Activated T-helper 2 cell treated with anti-CD3 and anti-CD28 coated beads, Interferon-gamma antibody, Interleukin-2, Interleukin-4, amounts not matched to agents 10 μg/mL and 5 μg/mL and 100 μg/mL, durations not matched to agents 14 hours and 24 hours and 36 hours (primary cell): ENCODE measurements around the gene FLRT2. TPM values are rescaled to one million over a fixed set of nuclear protein-coding genes. Genes with fewer than 3 reads are reported as not detected.

Source experiments
- DNase-seq: peaks from one replicate; pipeline ENCODE4 v3.0.0; 2021; ENCODE audit warnings: low spot score
- H3K27ac Mint-ChIP-seq: one replicate; pipeline ENCODE4 v1.8.0; 2021; ENCODE audit warnings: mixed read lengths
- H3K27me3 Mint-ChIP-seq: one replicate; pipeline ENCODE4 v1.8.0; 2021; ENCODE audit warnings: low read depth, mixed read lengths
- H3K36me3 Mint-ChIP-seq: one replicate; pipeline ENCODE4 v1.8.0; 2021; ENCODE audit warnings: low read depth, mixed read lengths
- H3K4me1 Mint-ChIP-seq: one replicate; pipeline ENCODE4 v1.8.0; 2021; ENCODE audit warnings: low read depth, mixed read lengths
- H3K4me3 Mint-ChIP-seq: one replicate; pipeline ENCODE4 v1.8.0; 2021; ENCODE audit warnings: low read depth, mild to moderate bottlenecking, moderate library complexity, mixed read lengths
- H3K9me3 Mint-ChIP-seq: one replicate; pipeline ENCODE4 v1.8.0; 2021; ENCODE audit warnings: mixed read lengths
- intact Hi-C: fragments of 100-400 bp; cut with micrococcal nuclease; formaldehyde crosslinking; loops from one replicate; pipeline ENCODE4 v1.15.1; 2023
- total RNA-seq: library from RNA; stranded (reverse); gene quantifications from 2 replicates; pipeline ENCODE4 v1.2.3, GENCODE V29; 2022

Gene FLRT2
- total RNA-seq, 1 donor from 2014 or later = not detected

DNA sequence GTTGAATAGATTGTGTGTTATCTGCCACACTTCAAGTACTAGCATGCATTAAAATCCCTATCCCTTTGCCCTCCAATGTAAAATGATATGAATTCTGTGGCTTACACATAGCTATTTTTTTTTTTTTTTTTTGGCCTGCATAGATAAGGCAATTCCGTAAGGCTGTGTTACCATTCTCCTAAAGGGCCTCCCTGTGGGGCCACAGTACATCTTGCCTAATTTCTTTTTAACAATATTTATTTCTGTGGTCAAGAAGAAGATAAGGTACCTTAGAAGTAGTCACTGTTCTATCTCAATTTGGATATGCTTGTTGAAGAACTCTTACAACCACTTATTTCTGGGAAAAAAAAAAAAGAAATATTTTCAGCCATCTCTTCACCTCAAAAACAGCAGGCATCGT is 19.8 kb downstream of the FLRT2 start:
- H3K4me3 Mint-ChIP-seq = no peak overlapping the region
- intact Hi-C loops = no loop called here

DNA sequence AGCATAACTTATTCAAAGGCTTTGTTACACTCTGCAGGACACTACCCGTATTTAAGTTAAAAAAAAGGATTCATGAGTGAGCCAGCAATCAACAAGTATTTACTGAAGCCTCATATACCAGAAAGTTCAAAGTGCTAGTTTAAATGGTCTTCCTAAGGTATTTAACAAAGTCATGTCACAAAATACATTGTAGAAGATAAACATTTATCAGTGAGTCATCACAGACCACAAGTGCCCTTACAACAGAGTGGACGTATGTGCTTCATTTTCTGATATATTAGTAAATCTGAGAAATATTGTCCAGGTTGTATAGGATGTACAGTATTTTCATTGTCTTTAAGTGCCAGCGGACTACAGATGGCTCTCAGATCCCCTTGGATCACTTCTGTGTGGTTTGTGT is 24.2 kb downstream of the FLRT2 start:
- no peak for DNase-seq
- H3K9me3 Mint-ChIP-seq = no peaks in the 10 kb centered on the region
- no peak overlapping the region for H3K4me3 Mint-ChIP-seq
- intact Hi-C loops = no loop called here
- H3K27ac Mint-ChIP-seq = no peak overlapping the region
- H3K27me3 Mint-ChIP-seq = no peaks in the 10 kb centered on the region
- H3K4me1 Mint-ChIP-seq = no peaks in the 10 kb centered on the region
- no peaks in the 10 kb centered on the region for H3K36me3 Mint-ChIP-seq

More for the DNA sequence above, 19.8 kb downstream of the FLRT2 start:
- Mint-ChIP-seq H3K27me3 (no peaks in the 10 kb centered on the region), H3K9me3 (no peaks in the 10 kb centered on the region), H3K27ac (no peak overlapping the region), H3K36me3 (no peaks in the 10 kb centered on the region), H3K4me1 (no peaks in the 10 kb centered on the region)
- no peak for DNase-seq

DNA sequence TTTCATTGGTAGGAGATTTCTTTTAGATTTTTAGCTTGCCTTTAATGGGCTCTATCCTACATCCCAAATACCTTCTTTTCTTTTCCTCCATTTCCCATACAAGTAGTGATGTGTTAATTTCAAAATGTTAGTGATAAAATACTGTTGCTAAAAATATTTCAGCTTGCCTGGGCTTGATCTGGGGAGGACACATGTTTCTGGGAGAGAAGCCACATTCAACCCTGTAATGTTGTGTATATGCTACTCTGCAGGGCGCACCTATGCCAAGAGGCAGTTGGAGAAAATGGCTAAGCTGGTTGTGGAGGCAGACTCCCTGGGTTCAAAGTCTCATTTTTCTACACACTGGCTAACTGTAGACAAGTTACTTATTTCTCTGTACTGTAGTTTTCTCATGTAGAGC is 26.3 kb downstream of the FLRT2 start:
- no peaks in the 10 kb centered on the region for H3K36me3 Mint-ChIP-seq
- no peaks in the 10 kb centered on the region for H3K4me1 Mint-ChIP-seq
- H3K27me3 Mint-ChIP-seq = no peaks in the 10 kb centered on the region
- intact Hi-C loops = no loop called here
- no peaks in the 10 kb centered on the region for H3K9me3 Mint-ChIP-seq
- H3K4me3 Mint-ChIP-seq = no peak overlapping the region
- no peak overlapping the region for H3K27ac Mint-ChIP-seq
- DNase-seq = no peak

DNA sequence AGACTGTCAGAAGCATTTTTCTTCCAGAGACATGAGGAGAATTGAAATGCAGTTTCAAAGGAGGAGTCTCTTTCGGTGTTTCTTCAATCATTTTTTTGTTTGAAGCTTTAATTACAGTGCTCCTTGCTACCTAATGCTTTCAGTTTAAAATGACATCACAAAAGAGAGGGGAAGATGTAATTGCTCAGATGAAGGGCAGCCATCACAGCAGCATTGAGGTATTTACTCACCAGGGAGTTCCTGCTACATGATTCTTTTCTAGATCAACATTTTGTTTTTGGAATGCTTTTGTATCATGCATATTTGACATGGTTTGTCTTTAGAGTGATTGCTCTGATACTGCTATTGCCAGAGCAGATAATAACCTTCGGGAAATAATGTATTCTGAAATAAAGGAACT is 28.6 kb downstream of the FLRT2 start:
- intact Hi-C loops = no loop called here

GRCh38 chr14:85562630-85563029 is 32.7 kb downstream of the FLRT2 start:
- Mint-ChIP-seq H3K27ac (no peak overlapping the region), H3K4me1 (no peaks in the 10 kb centered on the region)

More for the DNA sequence above, 28.6 kb downstream of the FLRT2 start:
- Mint-ChIP-seq H3K27me3 (no peaks in the 10 kb centered on the region), H3K4me1 (no peaks in the 10 kb centered on the region), H3K9me3 (no peaks in the 10 kb centered on the region), H3K4me3 (no peak overlapping the region), H3K36me3 (no peaks in the 10 kb centered on the region), H3K27ac (no peak overlapping the region)
- no peak for DNase-seq

GRCh38 chr14:85564841-85565527 is 35.0 kb downstream of the FLRT2 start:
- Mint-ChIP-seq H3K9me3 (no peaks in the 10 kb centered on the region), H3K27me3 (no peaks in the 10 kb centered on the region), H3K4me3 (no peak overlapping the region), H3K27ac (no peak overlapping the region), H3K36me3 (no peaks in the 10 kb centered on the region), H3K4me1 (no peaks in the 10 kb centered on the region)
- intact Hi-C loops = no loop called here
- DNase-seq = no peak

More at GRCh38 chr14:85562630-85563029, 32.7 kb downstream of the FLRT2 start:
- no peak overlapping the region for H3K4me3 Mint-ChIP-seq
- no peak for DNase-seq
- H3K9me3 Mint-ChIP-seq = no peaks in the 10 kb centered on the region
- intact Hi-C loops = no loop called here
- H3K27me3 Mint-ChIP-seq = no peaks in the 10 kb centered on the region
- no peaks in the 10 kb centered on the region for H3K36me3 Mint-ChIP-seq

DNA sequence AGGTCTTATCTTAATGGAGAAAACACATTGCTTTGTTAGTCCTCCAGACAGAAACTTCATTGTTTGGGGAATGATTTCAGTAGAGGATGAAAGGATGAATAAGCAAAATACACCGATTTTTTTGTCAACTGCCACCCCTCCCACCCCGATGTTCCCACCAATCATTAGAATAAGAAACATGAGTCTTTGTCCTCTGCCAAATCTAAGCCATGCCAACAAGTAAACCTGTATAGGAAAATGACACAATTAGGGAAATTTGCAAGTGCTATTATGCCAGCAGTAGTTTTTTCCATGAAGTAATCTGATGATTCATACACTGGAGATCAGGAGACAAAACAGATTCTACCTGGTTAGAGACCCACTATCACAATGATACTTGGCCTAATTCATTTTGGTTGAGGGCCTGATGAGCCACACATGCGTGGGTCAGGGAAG is 35.9 kb downstream of the FLRT2 start:
- H3K36me3 Mint-ChIP-seq = no peaks in the 10 kb centered on the region
- intact Hi-C loops = no loop called here
- H3K4me3 Mint-ChIP-seq = no peak overlapping the region

DNA sequence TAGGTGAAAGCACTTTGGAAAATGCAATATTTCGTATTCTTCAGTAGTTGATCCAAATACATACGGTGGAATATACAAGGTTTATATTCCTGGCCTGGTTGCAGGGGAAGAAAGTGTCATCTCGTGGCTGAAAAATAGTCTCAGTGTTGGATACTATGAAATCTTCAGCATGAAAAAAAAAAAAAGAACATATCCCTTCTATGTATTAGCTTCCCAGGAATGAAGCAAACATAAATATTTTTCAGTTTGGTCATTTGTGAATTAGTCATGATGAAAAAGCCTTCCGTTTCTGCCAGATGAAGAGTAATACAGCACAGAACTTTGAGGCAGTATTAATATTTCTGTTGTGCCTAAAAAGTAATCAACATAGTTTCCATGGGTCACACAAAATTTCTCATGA is 36.7 kb downstream of the FLRT2 start:
- DNase-seq = no peak
- no peaks in the 10 kb centered on the region for H3K36me3 Mint-ChIP-seq
- intact Hi-C loops = no loop called here
- no peak overlapping the region for H3K4me3 Mint-ChIP-seq
- H3K4me1 Mint-ChIP-seq = no peaks in the 10 kb centered on the region
- no peaks in the 10 kb centered on the region for H3K27me3 Mint-ChIP-seq
- no peaks in the 10 kb centered on the region for H3K9me3 Mint-ChIP-seq
- no peak overlapping the region for H3K27ac Mint-ChIP-seq

More for the DNA sequence above, 35.9 kb downstream of the FLRT2 start:
- Mint-ChIP-seq H3K9me3 (no peaks in the 10 kb centered on the region), H3K4me1 (no peaks in the 10 kb centered on the region), H3K27ac (no peak overlapping the region), H3K27me3 (no peaks in the 10 kb centered on the region)
- no peak for DNase-seq

GRCh38 chr14:85572011-85572410 is 42.1 kb downstream of the FLRT2 start:
- Mint-ChIP-seq H3K9me3 (no peaks in the 10 kb centered on the region), H3K36me3 (no peaks in the 10 kb centered on the region), H3K4me3 (no peak overlapping the region), H3K4me1 (no peaks in the 10 kb centered on the region), H3K27ac (no peak overlapping the region), H3K27me3 (no peaks in the 10 kb centered on the region)
- intact Hi-C loops = no loop called here
- no peak for DNase-seq

DNA sequence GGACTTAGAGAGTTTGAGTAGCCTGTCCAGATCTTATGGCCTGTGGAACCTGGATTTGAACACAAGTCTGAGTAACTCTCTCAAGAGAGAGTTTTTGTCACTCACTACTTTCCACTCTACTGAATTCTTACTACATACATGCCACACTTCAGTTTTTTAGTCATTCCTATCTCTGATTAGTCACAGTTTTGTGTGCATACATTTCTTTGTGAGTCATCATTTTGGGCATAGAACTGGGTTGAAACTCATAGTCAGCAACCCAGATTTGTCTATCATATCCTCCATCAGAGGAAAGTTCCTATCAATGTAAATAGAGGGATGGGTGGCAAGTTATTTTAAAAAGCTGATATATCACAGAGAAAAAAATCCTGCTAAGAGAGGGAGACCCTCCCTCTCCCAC is 42.9 kb downstream of the FLRT2 start:
- Mint-ChIP-seq H3K27ac (no peak overlapping the region), H3K9me3 (no peaks in the 10 kb centered on the region), H3K4me3 (no peak overlapping the region), H3K36me3 (no peaks in the 10 kb centered on the region), H3K4me1 (no peaks in the 10 kb centered on the region), H3K27me3 (no peaks in the 10 kb centered on the region)
- intact Hi-C loops = no loop called here
- DNase-seq = no peak

- intact Hi-C loops = no loop called here
- no peaks in the 10 kb centered on the region for H3K9me3 Mint-ChIP-seq
- DNase-seq = no peak
Observed at GRCh38 chr14:85573406-85573805, 43.5 kb downstream of the FLRT2 start.

DNA sequence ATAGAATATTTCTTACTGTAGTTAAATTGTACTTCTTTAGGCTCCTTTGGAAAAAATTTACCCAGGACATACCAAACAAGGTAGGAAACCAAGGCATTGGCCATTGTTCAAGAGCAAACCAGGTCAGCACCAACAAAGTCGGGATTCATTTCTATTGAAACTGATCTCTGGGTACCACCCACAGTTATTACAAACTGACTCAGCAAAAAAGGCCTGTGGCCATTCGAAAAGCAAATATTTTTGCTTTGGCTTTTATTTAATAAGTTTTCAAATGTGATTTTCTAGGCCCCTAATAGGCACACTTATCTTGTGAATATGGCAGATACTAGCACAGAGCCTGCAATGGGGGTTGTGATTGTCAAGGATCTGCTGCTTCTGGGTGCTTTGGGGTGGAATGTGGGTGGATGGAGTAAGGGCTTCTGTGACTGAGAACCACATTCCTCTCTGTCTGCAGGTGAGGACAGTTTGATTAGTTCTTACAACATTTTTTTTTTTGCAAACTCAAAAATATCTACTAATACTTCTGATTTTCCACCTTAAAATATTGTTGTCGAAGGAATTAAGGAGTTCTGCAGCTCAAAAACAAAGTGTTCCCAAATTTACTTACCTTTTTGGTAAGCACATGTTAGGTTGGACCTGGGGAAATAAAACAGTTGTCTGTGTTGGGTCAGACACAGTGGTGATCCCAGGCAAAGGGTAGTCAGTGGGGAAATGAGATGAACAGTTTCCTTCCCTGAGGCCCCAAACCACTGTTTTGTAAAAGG is 45.1 kb downstream of the FLRT2 start:
- H3K27me3 Mint-ChIP-seq = no peaks in the 10 kb centered on the region
- no peak overlapping the region for H3K27ac Mint-ChIP-seq
- H3K4me1 Mint-ChIP-seq = no peaks in the 10 kb centered on the region
- no peak for DNase-seq
- no peaks in the 10 kb centered on the region for H3K36me3 Mint-ChIP-seq
- intact Hi-C loops = no loop called here
- no peaks in the 10 kb centered on the region for H3K9me3 Mint-ChIP-seq
- no peak overlapping the region for H3K4me3 Mint-ChIP-seq

More at GRCh38 chr14:85573406-85573805, 43.5 kb downstream of the FLRT2 start:
- Mint-ChIP-seq H3K27ac (no peak overlapping the region), H3K36me3 (no peaks in the 10 kb centered on the region), H3K27me3 (no peaks in the 10 kb centered on the region), H3K4me3 (no peak overlapping the region), H3K4me1 (no peaks in the 10 kb centered on the region)

DNA sequence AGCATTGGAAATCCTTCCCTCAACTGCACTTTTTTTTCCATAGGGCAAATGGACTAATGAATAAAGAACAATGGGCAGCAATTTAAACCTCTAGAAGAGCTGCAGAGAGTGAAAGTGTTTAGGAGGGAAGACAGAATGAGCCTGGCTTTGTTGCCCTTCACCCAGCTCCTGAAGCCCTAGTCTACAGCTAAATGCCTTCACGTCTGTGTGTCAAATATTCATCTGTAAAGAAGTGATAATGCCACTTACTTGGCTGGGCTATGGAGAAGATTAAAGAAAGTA is 45.6 kb downstream of the FLRT2 start:
- Mint-ChIP-seq H3K9me3 (no peaks in the 10 kb centered on the region), H3K36me3 (no peaks in the 10 kb centered on the region), H3K27me3 (no peaks in the 10 kb centered on the region), H3K27ac (no peak overlapping the region), H3K4me3 (no peak overlapping the region), H3K4me1 (no peaks in the 10 kb centered on the region)
- intact Hi-C loops = no loop called here
- no peak for DNase-seq
